NCI-H510A (cell line): ENCODE measurements around the gene ADAT2.
"Not testable (repeated sequence)": the region's sequence is repeated elsewhere in the genome, so short reads cannot be mapped to it uniquely, and the experiment has no call there.

ENCODE experiments used
- DNase-seq: peaks from one replicate; lab custom pipeline; 2025; lab: John Stamatoyannopoulos, UW

ADAT2 gene

DNA sequence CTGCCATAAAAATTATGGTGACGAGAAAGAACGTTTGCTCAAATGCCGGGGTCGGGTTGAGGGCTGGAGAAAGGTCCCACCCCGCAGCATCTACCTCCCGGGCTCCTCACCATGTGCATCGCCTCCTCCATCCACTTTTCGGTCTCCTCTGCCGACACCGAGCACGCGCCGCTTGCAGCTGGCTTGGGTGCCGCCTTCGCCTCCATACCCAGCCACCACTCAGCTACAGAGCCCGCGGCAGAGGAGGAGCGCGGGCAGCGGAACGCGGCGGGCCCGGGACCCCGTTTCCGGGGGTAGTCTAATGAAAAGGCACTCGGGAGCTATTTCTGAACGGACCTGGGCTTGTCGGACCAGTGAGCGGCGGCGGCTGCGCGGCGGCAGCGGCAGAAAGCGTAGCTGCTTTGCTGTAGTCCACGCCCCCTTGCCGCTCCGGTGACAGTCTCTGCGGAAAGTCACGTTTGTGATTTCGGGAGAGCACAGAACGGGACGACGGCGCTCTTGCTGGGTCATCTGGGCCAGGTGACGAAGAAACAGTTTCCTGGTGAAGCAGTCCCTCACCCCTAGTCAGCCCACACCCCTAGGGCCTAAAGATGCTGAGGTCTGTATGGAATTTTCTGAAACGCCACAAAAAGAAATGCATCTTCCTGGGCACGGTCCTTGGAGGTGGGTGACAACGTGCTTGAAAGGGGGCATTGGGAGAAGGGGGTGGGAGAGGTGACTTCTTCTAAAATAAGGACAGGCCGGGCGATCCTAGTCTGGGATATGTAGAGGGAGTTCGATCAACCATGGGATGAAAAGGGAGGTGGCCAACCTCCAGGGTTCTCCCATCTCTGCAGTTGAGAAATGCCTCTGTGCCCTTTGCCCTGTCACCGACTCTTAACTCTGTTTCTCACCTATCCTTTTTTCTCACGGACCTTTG is at the start of gene ADAT2, which contains the start of gene PEX3:
TSS of gene ADAT2 (minus strand) at position 243 of the 919 bp plus-strand sequence. CDS start at position 206, 37 bp downstream.
TSS of gene PEX3 (plus strand) at position 353 of the 919 bp plus-strand sequence. CDS start at position 591, 238 bp downstream.
- peak; percentile 67 for DNase-seq

- DNase-seq = no peak
Measured at GRCh38 chr6:143498428-143498827, 47.9 kb upstream of the ADAT2 start.

DNA sequence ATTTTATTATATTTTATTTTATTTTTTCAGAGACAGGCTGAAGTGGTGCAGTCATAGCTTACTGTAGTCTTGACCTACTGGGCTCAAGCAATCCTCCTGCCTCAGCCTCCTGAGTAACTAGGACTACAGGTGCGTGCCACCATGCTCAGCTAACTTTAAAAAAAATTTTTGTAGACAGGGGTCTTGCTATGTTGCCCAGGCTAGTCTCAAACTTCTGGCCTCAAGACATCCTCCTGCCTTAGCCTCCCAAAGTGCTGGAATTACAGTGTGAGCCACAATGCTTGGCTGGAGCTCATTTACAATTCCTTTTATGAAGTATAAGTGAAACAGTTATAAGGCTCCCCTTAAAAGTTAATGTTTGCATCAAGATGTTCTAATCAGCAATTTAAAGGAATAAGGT is 46.5 kb upstream of the ADAT2 start:
- DNase-seq = no peak

- DNase-seq = no peak
Measured at GRCh38 chr6:143490775-143491174, 40.3 kb upstream of the ADAT2 start.

GRCh38 chr6:143490244-143490643 is 39.7 kb upstream of the ADAT2 start:
- DNase-seq = no peak

GRCh38 chr6:143486752-143487151 is 36.3 kb upstream of the ADAT2 start:
- DNase-seq = no peak

DNA sequence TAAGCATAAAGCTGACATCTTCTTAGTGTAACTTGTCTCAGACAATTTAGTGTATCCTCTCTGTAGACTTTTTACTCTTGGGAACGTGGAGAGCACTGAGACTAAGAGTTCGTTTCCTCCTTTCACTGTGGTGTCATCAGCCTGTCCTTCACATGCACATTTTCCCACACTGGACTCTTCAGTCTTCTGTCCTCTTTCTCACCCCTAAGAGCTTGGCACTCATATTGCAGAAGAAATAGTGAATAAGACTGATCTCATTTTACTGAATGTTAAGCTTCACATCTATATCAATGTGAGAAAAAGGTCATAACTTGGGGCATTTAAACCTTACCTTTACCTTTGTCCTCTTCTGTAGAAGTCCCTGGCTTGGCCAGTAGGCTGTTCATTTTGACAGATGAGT is 35.5 kb upstream of the ADAT2 start:
- DNase-seq = no peak

GRCh38 chr6:143482593-143482992 is 32.1 kb upstream of the ADAT2 start:
- no peak for DNase-seq

DNA sequence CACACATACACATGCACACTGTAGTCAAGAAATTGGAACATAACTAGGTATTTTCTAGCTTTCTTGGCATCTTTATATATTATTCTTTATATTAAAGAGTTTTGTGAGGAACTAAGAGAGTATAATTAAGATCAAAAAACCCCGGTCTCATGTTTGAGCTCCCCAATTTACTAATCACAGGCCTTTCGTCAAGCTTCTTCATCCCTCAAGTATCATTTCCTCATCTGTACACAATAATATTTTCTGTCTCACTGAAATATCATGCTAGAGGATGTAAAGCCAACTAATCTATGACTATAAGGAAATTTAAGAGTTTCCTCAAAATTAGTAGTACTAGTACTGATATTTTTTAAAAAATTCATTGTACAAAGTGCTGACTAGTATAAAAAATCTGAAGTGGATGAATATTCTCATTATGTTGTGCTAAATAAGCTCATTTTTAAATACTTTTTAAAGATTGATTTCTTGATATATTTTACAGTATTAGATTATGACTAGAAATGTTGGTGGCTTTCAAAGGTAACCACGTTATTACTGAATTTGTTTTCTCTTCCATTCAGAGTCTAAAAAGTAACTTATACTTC is 28.1 kb upstream of the ADAT2 start:
- no peak for DNase-seq

DNA sequence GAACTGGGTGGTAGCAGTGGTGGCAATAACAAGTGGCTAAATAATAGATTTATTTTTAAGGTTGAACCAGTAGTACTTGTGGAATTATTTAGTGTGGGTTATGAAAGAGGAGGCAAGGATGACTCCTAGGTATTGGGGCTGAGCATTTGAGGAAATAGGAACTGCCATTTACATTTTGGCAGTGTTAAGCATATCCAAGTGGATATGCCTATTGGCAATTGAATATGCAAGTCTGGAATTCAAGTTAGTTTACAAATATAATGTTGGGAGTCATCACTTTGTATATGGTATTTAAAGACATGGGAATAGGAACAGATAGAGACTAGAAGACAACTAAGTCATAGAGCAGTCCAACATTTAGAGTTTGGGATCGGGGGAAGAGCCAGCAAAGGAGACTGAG is 26.1 kb upstream of the ADAT2 start:
- DNase-seq = no peak

DNA sequence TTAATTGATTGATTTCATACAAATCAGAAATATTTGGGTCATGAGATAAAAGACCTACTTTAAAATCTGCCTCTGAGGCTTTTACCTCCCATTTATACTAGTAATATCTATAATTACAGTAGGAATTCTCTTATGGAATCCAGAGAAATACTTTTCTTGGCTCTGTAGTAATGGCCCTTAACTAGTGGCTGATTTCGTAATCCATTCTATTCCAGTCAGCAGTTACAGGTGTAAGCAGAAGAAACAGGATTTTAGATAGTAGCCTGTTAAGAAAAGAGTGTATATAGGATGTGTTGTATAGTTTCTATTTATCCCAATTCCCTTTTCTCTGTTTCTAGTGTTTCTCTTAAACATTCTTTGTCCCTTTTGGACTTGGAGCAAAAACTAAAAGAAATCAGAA is 21.3 kb upstream of the ADAT2 start:
- no peak for DNase-seq

DNA sequence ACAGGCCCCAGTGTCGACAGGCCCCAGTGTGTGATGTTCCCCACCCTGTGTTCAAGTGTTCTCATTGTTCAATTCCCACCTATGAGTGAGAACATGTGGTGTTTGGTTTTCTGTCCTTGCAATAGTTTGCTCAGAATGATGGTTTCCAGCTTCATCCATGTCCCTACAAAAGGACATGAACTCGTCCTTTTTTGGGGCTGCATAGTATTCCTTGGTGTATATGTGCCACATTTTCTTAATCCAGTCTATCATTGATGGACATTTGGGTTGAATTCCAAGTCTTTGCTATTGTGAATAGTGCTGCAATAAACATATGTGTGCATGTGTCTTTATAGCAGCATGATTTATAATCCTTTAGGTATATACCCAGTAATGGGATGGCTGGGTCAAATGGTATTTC is 18.3 kb upstream of the ADAT2 start:
- not testable (repeated sequence) for DNase-seq

DNA sequence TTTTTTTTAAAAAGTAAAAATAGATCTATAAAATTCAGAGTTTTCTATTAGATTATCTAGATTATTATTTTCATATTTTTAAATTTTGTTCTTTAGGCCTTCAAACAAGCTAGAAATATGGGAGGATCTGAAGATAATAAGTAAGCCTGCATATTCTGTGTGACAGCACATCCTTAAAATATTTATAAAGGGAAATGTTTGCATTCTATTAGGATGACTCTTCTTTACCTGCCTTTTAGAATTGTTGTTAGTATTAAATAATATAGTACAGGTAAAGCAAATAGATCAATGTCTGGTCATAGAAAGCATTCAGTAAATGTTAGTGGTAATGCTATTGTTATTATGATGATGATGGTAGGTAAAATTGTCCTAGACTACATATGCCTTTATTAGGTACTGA is 17.5 kb upstream of the ADAT2 start:
- no peak for DNase-seq

- no peak for DNase-seq
Measured at GRCh38 chr6:143465546-143465945, 15.1 kb upstream of the ADAT2 start.

- no peak for DNase-seq
Measured at GRCh38 chr6:143457563-143458359, 7.3 kb upstream of the ADAT2 start.

GRCh38 chr6:143451531-143451930 is 1.0 kb upstream of the ADAT2 start:
- no peak for DNase-seq

DNA sequence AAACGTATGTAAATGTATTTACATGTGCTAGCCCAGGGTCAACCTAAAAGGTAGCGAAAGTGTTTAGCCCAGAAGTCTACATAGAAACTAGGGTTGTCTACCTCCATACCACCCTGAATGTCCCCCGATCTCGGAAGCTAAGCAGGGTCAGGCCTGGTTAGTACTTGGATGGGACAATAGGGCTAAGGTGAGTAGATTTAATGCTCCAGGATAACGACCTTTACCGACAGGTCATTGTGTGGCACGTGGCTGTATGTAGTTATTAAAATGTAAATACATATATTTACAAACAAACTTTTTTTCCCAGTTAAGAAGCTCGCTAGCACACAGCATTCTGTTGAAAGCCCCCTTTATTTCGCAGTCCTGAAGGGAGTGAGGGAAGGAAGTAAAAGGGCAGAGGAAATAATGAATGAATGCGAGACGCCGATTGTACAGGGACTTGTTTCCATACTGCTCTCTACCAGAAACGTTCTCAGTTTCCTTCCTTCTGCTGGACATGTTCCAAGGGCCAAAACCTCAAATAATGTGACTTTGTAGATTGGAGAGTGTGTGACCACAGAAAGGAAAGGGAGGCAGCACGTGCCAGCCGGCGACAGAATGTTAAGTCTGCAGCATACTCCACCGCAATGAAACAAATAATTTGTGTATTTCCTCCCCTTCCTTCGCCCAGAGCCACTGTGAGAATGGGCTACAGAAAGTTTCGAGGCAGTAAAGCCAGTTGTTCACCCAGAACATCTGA is 612 bp downstream of the ADAT2 start:
- no peak for DNase-seq

GRCh38 chr6:143449082-143449713 is 1.3 kb downstream of the ADAT2 start:
- no peak for DNase-seq

DNA sequence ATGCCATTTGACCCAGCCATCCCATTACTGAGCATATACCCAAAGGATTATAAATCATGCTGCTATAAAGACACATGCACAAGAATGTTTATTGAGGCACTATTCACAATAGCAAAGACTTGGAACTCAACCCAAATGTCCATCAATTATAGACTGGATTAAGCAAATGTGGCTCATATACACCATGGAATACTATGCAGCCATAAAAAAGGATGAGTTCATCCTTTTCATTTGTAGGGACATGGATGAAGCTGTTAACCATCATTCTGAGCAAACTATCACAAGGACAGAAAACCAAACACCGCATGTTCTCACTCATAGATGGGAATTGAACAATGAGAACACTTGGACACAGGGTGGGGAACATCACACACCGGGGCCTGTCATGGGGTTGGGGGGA is 2.6 kb downstream of the ADAT2 start:
- not testable (repeated sequence) for DNase-seq

DNA sequence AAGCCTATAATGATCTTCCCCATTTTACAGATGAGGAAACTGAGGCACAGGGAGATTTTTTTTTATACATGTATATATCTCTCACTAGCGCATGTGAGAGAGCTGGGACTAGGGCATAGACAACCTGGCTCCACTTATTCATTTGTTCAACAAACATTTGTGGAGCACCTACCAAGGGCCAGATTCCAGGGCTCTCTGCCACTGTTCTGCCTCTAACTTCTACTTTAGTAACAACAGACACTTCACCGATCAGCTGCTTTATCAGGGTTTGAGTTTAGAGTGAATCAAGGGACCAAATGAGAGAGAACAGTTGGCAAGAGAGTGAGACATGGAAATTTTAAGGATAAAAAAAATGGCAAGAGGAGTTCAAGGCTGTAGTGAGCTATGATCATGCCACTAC is 7.4 kb downstream of the ADAT2 start:
- no peak for DNase-seq
